Large intestine (tissue), 3 donors: ENCODE data around the gene FBXW9. TPM values are rescaled to one million over a fixed set of nuclear protein-coding genes. Genes with fewer than 3 reads are reported as not detected.
A peak's percentile ranks its signal among the peaks of the same experiment; 100 is the strongest.
"Not testable (repeated sequence)": the region's sequence is repeated elsewhere in the genome, so short reads cannot be mapped to it uniquely, and the experiment has no call there.

Experiments used
- DNase-seq, 2 donors: peaks; one replicate each; pipeline versions ENCODE4 v3.0.0 to v3.0.0-alpha.2; 2013
- H3K27ac ChIP-seq: one replicate; pipeline ENCODE4 v1.5.1; 2013; ENCODE audit warnings: low read length
- H3K27me3 ChIP-seq: 2 replicates; pipeline ENCODE4 v1.6.1; 2013; ENCODE audit warnings: low read length; ENCODE audit not compliant: control insufficient read depth, insufficient read depth
- H3K36me3 ChIP-seq: 2 replicates; pipeline ENCODE4 v1.6.1; 2013; ENCODE audit warnings: low read length; ENCODE audit not compliant: control insufficient read depth, insufficient read depth
- H3K4me1 ChIP-seq: one replicate; pipeline ENCODE4 v1.6.1; 2013; ENCODE audit warnings: low read length; ENCODE audit not compliant: control insufficient read depth, insufficient read depth
- H3K4me3 ChIP-seq: one replicate; pipeline ENCODE4 v1.5.1; 2013; ENCODE audit warnings: low read length
- H3K9me3 ChIP-seq: one replicate; pipeline ENCODE4 v1.6.1; 2013; ENCODE audit warnings: mild to moderate bottlenecking, low read depth, low read length, moderate library complexity; ENCODE audit not compliant: control insufficient read depth
- WGBS: methylation state at CpG from one replicate; pipeline ENCODE4 v1.1.5; 2013; ENCODE audit warnings: low lambda C conversion rate; ENCODE audit not compliant: insufficient coverage; 5-methylcytosine and 5-hydroxymethylcytosine counted together
- polyA plus RNA-seq: library from polyadenylated mRNA; unstranded; fragments of 120-200 nt; gene quantifications from one replicate; pipeline ENCODE4 v1.2.1, GENCODE V29; 2013

The FBXW9 gene
- polyA plus RNA-seq, 1 donor: 9.5 TPM

DNA sequence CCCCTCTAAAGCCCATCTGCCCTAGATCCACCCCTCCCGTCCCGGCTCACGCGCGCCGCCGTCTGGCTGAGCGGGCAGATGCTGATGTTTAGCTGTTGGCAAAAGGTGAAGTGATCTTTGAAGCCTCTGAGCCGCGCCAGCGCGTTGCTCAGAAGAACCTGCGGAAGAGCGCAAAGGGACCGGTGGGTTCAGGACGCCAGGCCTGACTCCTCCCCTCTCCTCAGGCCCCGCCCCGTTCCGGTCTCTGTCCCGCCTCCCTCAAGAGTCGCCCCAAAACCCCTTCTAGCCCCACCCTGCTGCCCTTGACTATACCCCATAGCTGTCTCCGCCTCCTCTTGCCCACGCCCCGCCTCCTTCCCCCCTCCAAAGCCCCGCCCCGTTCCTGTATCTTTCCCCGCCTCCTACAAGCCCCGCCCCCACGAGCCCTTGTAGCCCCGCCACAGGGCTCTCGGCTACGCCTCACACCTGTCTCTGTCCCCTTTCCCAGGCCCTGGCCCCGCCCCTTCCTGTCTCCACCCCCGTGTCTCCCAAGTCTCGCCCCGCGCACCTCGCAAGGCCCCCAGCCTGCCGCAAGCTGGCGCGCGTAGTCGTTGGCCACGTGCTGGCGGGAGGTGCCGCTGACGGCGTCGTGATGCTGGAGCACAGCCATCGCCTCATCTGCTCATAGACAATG lies 39.4 kb downstream of the FBXW9 start:
- Histone ChIP-seq H3K36me3 (peaks cover 34% of the 10 kb centered on the region), H3K4me3 (no peak overlapping the region), H3K27ac (no peak overlapping the region), H3K27me3 (no peaks in the 10 kb centered on the region), H3K4me1 (no peaks in the 10 kb centered on the region), H3K9me3 (peaks cover 6% of the 10 kb centered on the region)
- no peak for DNase-seq
- WGBS: no CpG with 5 or more reads among the region's 50 CpGs

DNA sequence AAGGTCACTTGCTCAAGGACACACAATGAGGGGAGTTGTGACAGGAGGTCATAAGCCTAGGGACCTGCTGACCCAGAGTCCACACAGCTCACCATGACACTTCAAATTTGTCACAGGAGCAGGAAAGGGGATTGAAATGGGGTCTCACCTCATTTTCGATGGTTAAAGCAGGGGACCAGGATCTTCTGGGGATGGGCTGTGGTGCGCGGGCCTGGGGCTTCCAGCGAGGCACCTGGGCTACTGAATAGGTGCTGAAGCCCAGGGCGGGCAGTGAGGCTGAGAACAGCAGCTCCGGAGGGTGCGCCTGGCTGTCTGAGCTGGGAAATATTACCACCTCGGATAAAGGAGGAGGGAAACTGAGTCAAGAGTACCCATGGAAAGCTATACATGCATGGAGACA lies 40.9 kb downstream of the FBXW9 start:
- Histone ChIP-seq H3K9me3 (peaks cover 6% of the 10 kb centered on the region), H3K27ac (no peak overlapping the region), H3K36me3 (peaks cover 22% of the 10 kb centered on the region), H3K4me1 (no peaks in the 10 kb centered on the region), H3K4me3 (no peak overlapping the region), H3K27me3 (no peaks in the 10 kb centered on the region)
- 67% methylated on average over 1 of the region's 8 CpGs for WGBS
- DNase-seq: no peak

DNA sequence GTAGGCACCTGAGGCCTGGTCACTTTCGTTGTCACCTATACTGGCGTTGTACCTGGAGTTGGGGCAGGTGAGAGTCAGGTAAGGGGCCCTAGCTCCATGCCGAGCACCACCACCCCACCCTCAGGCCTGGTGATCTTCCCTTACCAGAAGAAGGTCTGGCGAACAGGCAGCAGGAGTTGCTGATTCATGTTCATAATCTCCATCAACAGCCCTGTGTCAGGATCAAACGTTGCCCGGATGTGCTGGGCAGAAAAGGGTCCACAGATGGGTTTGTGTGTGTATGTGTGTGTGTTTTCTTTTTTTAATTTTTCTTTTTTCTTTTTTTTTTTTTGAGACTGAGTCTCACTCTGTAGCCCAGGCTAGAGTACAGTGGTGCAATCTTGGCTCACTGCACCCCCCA lies 44.2 kb downstream of the FBXW9 start:
- DNase-seq: no peak
- peaks cover 13% of the 10 kb centered on the region for H3K36me3 ChIP-seq
- no peaks in the 10 kb centered on the region for H3K27me3 ChIP-seq
- H3K9me3 ChIP-seq: peaks cover under 1% of the 10 kb centered on the region
- H3K4me1 ChIP-seq: peaks cover 5% of the 10 kb centered on the region
- no peak overlapping the region for H3K27ac ChIP-seq
- no peak overlapping the region for H3K4me3 ChIP-seq
- WGBS: no CpG with 5 or more reads among the region's 6 CpGs

DNA sequence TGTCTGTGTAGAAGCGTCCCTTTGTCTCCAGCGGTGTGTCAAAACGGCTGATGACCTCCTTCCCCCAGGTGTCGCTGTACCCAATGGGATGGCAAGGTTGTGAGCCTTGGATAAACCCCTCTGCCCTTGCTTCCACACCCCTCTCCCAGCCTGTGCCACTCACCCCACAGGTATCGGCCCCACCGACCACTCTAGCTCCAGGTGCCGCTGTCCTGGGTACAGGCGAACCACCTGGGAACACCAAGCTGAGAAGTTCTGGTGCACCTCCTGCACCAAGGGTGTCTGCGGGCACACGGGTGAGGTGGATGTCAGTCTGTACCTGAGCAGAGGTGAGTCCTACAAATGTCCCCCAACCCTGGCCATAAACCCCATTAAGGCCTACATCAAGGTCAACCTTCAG lies 46.5 kb downstream of the FBXW9 start:
- no CpG with 5 or more reads among the region's 10 CpGs for WGBS
- Histone ChIP-seq H3K27ac (no peak overlapping the region), H3K27me3 (no peaks in the 10 kb centered on the region), H3K4me3 (no peak overlapping the region), H3K36me3 (peaks cover 2% of the 10 kb centered on the region), H3K9me3 (no peaks in the 10 kb centered on the region), H3K4me1 (peaks cover 11% of the 10 kb centered on the region)
- DNase-seq: no peak

DNA sequence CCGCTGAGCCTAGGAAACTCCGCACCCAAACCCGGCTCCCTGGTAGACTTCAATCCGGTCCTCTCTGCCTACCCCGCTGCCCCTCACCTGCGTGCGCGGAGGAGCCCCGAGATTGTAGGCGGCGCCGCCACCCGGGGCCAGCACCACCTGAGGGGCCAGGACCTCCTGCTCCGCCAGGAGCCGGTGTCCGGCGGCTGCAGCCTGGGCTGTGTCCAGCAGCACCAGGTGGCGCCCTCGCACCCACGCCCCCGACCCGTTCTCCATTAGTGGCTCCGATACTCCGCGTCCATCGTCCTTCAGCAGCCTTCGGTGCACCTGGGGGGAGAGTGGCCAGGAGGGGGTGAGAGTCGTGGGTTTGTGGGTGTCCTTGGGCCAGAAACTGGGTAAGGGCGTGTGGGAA lies 48.3 kb downstream of the FBXW9 start:
- DNase-seq: no peak
- Histone ChIP-seq H3K9me3 (no peaks in the 10 kb centered on the region), H3K27ac (no peak overlapping the region), H3K4me3 (peak overlapping the region; percentile 41), H3K27me3 (no peaks in the 10 kb centered on the region), H3K4me1 (peaks cover 11% of the 10 kb centered on the region), H3K36me3 (no peaks in the 10 kb centered on the region)
- WGBS: no CpG with 5 or more reads among the region's 29 CpGs

DNA sequence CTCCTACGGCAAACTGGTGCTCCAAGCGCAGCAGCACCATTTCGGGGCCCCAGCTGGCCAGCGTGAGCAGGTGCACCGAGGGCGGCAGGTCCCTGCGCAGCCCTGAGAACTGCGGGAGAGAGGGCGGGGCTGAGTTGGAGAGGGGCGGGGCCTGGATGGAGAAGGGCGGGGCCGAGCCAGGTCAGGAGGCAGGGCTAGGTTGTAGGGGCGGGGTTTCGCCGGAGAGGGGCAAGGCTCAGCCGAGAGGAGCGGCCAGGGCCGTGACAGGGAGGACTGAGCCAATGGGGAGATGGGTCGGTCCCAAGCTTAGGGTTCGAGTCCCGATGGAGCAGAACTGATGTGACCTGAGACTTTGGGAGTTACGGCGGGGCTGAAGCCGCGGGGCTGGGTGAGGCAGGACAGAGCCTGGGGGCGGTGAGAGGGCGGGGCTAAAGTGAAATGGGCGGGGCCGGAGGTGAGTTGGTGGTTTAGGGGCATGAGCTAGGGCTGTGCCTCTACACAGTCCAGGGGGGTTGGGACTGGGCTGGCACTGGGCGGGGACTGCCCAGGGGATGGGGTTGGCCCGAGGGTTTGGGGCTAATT lies 48.9 kb downstream of the FBXW9 start:
- no peaks in the 10 kb centered on the region for H3K36me3 ChIP-seq
- peaks cover 11% of the 10 kb centered on the region for H3K4me1 ChIP-seq
- no peaks in the 10 kb centered on the region for H3K9me3 ChIP-seq
- DNase-seq: peak; percentile 63 to 79
- H3K27me3 ChIP-seq: no peaks in the 10 kb centered on the region
- WGBS: no CpG with 5 or more reads among the region's 31 CpGs
- H3K4me3 ChIP-seq: peak overlapping the region; percentile 41
- H3K27ac ChIP-seq: no peak overlapping the region

DNA sequence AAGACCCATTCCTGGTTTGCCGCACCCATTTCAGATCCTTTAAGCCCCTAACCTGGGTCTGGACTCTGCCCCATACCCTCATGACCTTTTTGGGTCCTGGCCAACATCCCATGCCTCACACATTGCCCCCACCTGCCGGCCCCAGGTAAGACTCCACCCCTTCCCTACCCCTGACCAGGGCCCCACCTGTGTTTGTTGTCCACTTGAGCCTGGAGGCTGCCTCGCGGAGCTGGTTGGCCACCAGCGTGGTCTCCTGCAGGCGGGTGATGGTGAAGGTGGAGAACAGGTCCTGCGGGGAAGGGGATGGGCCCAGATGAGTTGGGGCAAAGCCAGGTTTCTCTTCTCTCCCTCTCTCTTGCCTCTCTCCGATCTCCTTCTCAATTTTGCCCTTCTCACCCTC lies 49.4 kb downstream of the FBXW9 start:
- Histone ChIP-seq H3K9me3 (no peaks in the 10 kb centered on the region), H3K27me3 (no peaks in the 10 kb centered on the region), H3K36me3 (no peaks in the 10 kb centered on the region), H3K4me3 (peak overlapping the region; percentile 41), H3K27ac (no peak overlapping the region), H3K4me1 (peaks cover 11% of the 10 kb centered on the region)
- DNase-seq: no peak
- no CpG with 5 or more reads among the region's 8 CpGs for WGBS

DNA sequence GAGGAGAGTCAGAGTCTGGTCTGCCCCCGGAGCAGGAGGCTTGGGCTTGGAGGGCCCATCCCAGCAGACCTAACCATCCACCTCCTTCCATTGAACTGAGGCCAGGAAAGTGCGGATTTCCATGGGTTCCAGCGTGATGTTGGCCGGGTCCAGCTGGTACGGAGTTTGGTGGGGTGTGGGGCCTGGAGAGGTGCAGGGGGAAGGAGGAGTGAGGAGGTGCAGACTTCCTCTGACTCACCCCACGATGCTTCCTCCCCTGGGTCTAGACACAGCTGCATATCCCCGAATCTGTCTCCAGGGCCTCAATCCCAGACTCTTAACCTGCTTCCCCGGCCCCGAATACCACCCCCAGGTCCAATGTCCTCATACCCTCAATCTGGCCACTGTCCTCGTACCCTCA lies 49.9 kb downstream of the FBXW9 start:
- Histone ChIP-seq H3K27me3 (no peaks in the 10 kb centered on the region), H3K4me3 (no peak overlapping the region), H3K4me1 (peaks cover 11% of the 10 kb centered on the region), H3K9me3 (no peaks in the 10 kb centered on the region), H3K27ac (no peak overlapping the region), H3K36me3 (no peaks in the 10 kb centered on the region)
- WGBS: no CpG with 5 or more reads among the region's 10 CpGs
- DNase-seq: no peak

DNA sequence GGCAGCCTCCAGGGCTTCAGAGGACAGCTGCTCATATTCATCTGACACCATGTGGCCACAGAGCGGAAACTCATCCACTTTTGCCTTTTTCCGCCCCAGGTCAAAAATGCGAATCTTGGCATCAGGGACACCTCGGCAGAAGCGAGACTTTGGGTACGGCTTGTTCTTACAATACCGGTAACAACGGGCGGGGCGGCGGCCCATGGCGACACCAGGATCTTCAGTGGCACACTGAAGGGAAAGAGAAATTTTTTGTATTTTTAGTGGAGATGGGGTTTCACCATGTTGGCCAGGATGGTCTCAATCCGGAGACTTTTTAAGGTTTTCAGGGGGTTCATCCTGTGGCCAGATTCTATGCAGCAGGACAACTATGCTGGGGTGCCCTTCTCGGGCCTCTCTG lies 52.7 kb downstream of the FBXW9 start:
- peaks cover 14% of the 10 kb centered on the region for H3K4me1 ChIP-seq
- H3K27me3 ChIP-seq, H3K27ac ChIP-seq, H3K36me3 ChIP-seq, DNase-seq, H3K4me3 ChIP-seq, H3K9me3 ChIP-seq: not testable (repeated sequence)
- no CpG with 5 or more reads among the region's 14 CpGs for WGBS

DNA sequence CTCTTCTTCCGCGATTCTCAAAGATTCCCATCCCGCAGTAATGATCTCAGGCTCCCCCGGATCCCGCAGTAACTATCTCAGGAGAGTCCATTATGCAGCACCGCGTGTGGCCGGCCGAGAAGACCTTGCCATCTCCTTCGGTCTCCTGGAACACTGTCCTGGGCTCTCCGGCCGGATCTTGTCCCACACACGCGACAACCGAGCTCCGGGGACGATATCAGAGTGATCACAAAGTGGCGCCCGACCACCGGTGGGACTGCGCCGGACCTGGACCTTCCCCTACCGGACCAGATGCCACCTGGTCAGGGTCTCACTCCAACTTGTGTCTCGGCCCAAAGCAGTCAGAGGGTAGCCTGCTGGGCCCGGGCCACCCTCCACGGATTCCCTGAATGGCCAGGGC lies 53.9 kb downstream of the FBXW9 start:
- Histone ChIP-seq H3K4me3 (no peak overlapping the region), H3K27me3 (no peaks in the 10 kb centered on the region), H3K27ac (no peak overlapping the region), H3K36me3 (no peaks in the 10 kb centered on the region), H3K4me1 (peaks cover 10% of the 10 kb centered on the region), H3K9me3 (no peaks in the 10 kb centered on the region)
- no peak for DNase-seq
- WGBS: no CpG with 5 or more reads among the region's 26 CpGs

DNA sequence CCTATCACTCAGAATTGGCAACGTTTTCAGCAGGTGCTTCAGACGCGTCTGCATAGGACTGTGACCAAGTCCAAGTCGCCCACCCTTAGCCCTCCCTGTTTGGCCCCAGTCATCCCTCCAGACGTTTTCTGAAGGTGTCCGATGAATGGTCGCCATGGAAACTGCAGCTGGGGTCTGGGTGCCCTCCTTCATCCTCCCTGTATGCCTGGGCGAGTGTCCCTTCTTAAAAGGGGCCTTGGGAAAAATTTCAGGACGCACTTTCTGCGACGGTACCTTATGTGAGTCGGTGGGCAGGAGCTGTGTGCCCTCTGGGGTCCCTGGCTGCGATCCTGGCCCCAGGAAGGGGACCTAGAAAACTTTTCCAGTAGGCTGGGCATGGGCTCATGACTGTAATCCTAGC lies 55.0 kb downstream of the FBXW9 start:
- H3K27ac ChIP-seq: no peak overlapping the region
- no peak for DNase-seq
- H3K9me3 ChIP-seq: no peaks in the 10 kb centered on the region
- H3K27me3 ChIP-seq: no peaks in the 10 kb centered on the region
- H3K4me3 ChIP-seq: no peak overlapping the region
- peaks cover 3% of the 10 kb centered on the region for H3K4me1 ChIP-seq
- no CpG with 5 or more reads among the region's 13 CpGs for WGBS
- H3K36me3 ChIP-seq: no peaks in the 10 kb centered on the region
